ENCODE results near the gene AR. TPM values are rescaled to one million over a fixed set of nuclear protein-coding genes. Genes with fewer than 3 reads are reported as not detected.

Gene AR
- total and polyA plus RNA-seq, 10 of the 15 experiments (the other 5 are each of a cell fraction or from before 2014, with no cell fraction given): 0.07 to 0.09 (median 0.08) TPM; not detected in 7

DNA sequence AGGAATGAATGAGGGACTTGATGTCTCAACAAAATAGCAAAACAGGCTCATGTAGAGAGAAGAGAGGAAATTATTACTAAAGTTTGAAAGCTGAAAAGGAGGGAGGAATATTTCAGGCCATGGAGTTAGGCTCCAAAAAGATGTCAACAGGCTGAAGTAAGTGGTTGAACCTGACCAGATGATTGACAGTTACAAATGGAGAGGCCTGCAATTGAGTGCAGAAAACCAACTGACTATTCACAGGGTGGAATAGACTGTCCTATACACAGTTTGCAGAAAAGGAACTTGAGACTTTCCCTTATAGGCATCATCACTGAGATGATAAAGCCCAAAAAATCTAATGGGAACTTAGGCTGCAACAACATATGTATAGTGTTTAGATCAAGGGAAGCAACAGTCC is 233.3 kb downstream of the AR start:
- Histone ChIP-seq H3K27me3 (replicated peaks in 1 of 2; ENCODE audit: control insufficient read depth in 2 of 2, insufficient read depth in 2 of 2, low read length in 1 of 2) (no peaks in the 10 kb centered on the region), H2AFZ (ENCODE audit: control insufficient read depth, low read depth, low read length) (no peak overlapping the region), H3K79me2 (ENCODE audit: control insufficient read depth, insufficient read depth, low read length) (no peaks in the 10 kb centered on the region), H3K36me3 (ENCODE audit: control insufficient read depth in 2 of 2, insufficient read depth in 2 of 2, low read length in 1 of 2) (no peaks in the 10 kb centered on the region), H3K4me2 (ENCODE audit: control insufficient read depth, insufficient read depth) (no peak overlapping the region), H4K20me1 (ENCODE audit: control insufficient read depth, insufficient read depth) (no peaks in the 10 kb centered on the region), H3K9me3 (replicated peaks; ENCODE audit: control insufficient read depth, insufficient read depth, low read length) (no peaks in the 10 kb centered on the region), H3K27ac (ENCODE audit: control insufficient read depth, insufficient read depth) (no peak overlapping the region), H3K4me1 (ENCODE audit: control insufficient read depth, insufficient read depth, low read length) (no peaks in the 10 kb centered on the region), H3K9ac (ENCODE audit: control insufficient read depth, insufficient read depth, low read length) (no peak overlapping the region), H3K4me3 (no peak overlapping the region)
- no peak for DNase-seq (ENCODE audit: low read depth, low spot score)
- ChIA-PET RAD21 (ENCODE audit: unreplicated experiment) (interaction anchor here (0.8 kb wide), 1 partner anchor 50 kb away, joined by 4 read pairs; no protein-coding TSS in a partner anchor), POLR2A (no interaction called here), CTCF (no interaction called here), SMC1A (ENCODE audit: uncharacterized antibody, unreplicated experiment) (no interaction called here)
- BruUV-seq (replicated peaks): no TSS peak
- TF ChIP-seq MEF2B (IDR thresholded peaks at IDR 0.05; ENCODE audit: partially characterized antibody, poor library complexity, severe bottlenecking) (no peak), BRCA1 (IDR thresholded peaks at IDR 0.05; ENCODE audit: low read depth, low read length) (no peak), SUZ12 (IDR thresholded peaks at IDR 0.05; ENCODE audit: unreplicated experiment) (no peak), NFIC (IDR thresholded peaks at IDR 0.05; ENCODE audit: low read depth, low read length) (no peak), BMI1 (IDR thresholded peaks at IDR 0.05; ENCODE audit: borderline replicate concordance) (no peak), ZNF622 (IDR thresholded peaks at IDR 0.05) (no peak), CBFB (IDR thresholded peaks at IDR 0.05; ENCODE audit: low read depth) (no peak), LARP7 (IDR thresholded peaks at IDR 0.05) (no peak), NBN (IDR thresholded peaks at IDR 0.05) (no peak), FOS (IDR thresholded peaks at IDR 0.05; ENCODE audit: borderline replicate concordance, extremely low read depth, insufficient read length) (no peak), HDAC6 (IDR thresholded peaks at IDR 0.05; ENCODE audit: unreplicated experiment) (no peak), TCF12 (IDR thresholded peaks at IDR 0.05; ENCODE audit: low read depth, low read length) (no peak), IKZF2 (IDR thresholded peaks at IDR 0.05) (no peak), PAX5 (IDR thresholded peaks at IDR 0.05; ENCODE audit: borderline replicate concordance, low read depth, low read length) (no peak), POLR2AphosphoS5 (IDR thresholded peaks at IDR 0.05; ENCODE audit: low read length) (no peak), SMAD5 (IDR thresholded peaks at IDR 0.05; ENCODE audit: low read depth) (no peak)
- TF ChIP-seq, protein P1, sequence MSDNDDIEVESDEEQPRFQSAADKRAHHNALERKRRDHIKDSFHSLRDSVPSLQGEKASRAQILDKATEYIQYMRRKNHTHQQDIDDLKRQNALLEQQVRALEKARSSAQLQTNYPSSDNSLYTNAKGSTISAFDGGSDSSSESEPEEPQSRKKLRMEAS (IDR thresholded peaks at IDR 0.05; ENCODE audit: low read depth, low read length): no peak
- TF ChIP-seq, protein P2, sequence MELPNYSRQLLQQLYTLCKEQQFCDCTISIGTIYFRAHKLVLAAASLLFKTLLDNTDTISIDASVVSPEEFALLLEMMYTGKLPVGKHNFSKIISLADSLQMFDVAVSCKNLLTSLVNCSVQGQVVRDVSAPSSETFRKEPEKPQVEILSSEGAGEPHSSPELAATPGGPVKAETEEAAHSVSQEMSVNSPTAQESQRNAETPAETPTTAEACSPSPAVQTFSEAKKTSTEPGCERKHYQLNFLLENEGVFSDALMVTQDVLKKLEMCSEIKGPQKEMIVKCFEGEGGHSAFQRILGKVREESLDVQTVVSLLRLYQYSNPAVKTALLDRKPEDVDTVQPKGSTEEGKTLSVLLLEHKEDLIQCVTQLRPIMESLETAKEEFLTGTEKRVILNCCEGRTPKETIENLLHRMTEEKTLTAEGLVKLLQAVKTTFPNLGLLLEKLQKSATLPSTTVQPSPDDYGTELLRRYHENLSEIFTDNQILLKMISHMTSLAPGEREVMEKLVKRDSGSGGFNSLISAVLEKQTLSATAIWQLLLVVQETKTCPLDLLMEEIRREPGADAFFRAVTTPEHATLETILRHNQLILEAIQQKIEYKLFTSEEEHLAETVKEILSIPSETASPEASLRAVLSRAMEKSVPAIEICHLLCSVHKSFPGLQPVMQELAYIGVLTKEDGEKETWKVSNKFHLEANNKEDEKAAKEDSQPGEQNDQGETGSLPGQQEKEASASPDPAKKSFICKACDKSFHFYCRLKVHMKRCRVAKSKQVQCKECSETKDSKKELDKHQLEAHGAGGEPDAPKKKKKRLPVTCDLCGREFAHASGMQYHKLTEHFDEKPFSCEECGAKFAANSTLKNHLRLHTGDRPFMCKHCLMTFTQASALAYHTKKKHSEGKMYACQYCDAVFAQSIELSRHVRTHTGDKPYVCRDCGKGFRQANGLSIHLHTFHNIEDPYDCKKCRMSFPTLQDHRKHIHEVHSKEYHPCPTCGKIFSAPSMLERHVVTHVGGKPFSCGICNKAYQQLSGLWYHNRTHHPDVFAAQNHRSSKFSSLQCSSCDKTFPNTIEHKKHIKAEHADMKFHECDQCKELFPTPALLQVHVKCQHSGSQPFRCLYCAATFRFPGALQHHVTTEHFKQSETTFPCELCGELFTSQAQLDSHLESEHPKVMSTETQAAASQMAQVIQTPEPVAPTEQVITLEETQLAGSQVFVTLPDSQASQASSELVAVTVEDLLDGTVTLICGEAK (IDR thresholded peaks at IDR 0.05; ENCODE audit: borderline replicate concordance): no peak
- TF ChIP-seq, protein P3, sequence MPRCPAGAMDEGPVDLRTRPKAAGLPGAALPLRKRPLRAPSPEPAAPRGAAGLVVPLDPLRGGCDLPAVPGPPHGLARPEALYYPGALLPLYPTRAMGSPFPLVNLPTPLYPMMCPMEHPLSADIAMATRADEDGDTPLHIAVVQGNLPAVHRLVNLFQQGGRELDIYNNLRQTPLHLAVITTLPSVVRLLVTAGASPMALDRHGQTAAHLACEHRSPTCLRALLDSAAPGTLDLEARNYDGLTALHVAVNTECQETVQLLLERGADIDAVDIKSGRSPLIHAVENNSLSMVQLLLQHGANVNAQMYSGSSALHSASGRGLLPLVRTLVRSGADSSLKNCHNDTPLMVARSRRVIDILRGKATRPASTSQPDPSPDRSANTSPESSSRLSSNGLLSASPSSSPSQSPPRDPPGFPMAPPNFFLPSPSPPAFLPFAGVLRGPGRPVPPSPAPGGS (IDR thresholded peaks at IDR 0.05; ENCODE audit: borderline replicate concordance, insufficient read depth, low read depth, low read length, poor library complexity, severe bottlenecking): no peak
- in situ Hi-C loops (cut with MboI) (no loop called here), intact Hi-C loops (cut with micrococcal nuclease; ENCODE audit: unreplicated experiment) (no loop called here)
- no peak for FAIRE-seq
- ATAC-seq: no peak

Measured in GM12878 (cell line).